GM13976 (cell line): ENCODE measurements around the gene ART1.

Experiments
- DNase-seq: peaks from one replicate; pipeline ENCODE4 v3.0.0; 2012; ENCODE audit warnings: low spot score
- in situ Hi-C: fragments of 300-500 bp; cut with MboI; formaldehyde crosslinking; loops from one replicate; pipeline ENCODE4 v1.12.0; 2022; ENCODE audit warnings: low sequenced_read_pairs, mixed read lengths, inconsistent platforms; ENCODE audit not compliant: unreplicated experiment
- TF ChIP-seq, protein P1 (sequence below): IDR thresholded peaks from 2 replicates; pipeline ENCODE4 v1.5.1; 2012; ENCODE audit warnings: borderline replicate concordance, mild to moderate bottlenecking; ENCODE audit not compliant: insufficient read depth; ENCODE audit errors: extremely low read depth, missing control alignments, control extremely low read depth

ART1 gene

DNA sequence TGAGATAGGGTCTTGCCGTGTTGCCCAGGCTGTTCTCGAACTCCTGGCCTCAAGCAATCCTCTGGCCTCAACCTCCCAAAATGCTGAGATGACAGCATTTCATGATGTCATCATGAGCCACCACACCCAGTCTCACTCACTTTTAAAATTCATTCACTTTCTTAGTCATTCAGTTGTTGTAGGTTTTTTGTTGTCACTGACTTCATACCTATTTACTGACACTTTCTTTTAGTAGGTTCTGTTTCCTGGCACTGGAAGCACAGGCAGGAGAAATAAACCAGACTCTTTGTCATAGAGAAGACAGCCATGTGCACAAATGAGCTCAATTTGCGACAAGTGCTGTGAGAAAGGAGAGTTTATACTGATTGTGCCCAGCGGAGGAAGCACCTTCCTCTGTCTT lies 13.6 kb upstream of the ART1 start:
- TF ChIP-seq, protein P1, sequence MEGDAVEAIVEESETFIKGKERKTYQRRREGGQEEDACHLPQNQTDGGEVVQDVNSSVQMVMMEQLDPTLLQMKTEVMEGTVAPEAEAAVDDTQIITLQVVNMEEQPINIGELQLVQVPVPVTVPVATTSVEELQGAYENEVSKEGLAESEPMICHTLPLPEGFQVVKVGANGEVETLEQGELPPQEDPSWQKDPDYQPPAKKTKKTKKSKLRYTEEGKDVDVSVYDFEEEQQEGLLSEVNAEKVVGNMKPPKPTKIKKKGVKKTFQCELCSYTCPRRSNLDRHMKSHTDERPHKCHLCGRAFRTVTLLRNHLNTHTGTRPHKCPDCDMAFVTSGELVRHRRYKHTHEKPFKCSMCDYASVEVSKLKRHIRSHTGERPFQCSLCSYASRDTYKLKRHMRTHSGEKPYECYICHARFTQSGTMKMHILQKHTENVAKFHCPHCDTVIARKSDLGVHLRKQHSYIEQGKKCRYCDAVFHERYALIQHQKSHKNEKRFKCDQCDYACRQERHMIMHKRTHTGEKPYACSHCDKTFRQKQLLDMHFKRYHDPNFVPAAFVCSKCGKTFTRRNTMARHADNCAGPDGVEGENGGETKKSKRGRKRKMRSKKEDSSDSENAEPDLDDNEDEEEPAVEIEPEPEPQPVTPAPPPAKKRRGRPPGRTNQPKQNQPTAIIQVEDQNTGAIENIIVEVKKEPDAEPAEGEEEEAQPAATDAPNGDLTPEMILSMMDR, result no peak
- in situ Hi-C loops, result no loop called here
- no peak for DNase-seq

DNA sequence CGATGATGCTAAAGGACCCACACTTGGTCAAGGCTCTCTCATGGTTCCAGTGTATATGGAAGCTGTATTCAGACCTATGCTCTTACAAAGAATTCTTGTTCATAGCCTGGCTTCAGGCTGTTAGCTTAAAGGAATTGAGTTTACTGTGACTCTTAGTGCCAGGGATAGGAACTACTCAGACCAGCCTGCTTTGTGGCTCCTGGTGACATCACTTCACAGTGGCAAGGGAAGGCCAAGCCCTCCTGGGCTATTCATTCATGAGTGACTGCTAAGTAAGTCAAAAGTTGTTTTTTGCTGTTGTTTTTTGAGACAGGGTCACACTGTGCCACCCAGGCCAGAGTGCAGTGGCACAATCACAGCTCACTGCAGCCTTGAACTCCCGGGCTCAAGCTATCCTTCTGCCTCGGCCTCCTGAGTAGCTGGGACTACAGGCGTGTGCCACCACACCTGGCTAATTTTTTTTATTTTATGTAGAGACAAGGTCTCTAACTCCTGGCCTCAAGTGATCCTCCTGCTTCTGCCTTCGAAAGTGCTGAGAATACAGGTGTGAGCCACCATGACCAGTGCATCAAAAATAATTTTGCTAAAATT lies 12.8 kb upstream of the ART1 start:
- TF ChIP-seq, protein P1, result no peak
- in situ Hi-C loops, result no loop called here
- DNase-seq, result no peak

DNA sequence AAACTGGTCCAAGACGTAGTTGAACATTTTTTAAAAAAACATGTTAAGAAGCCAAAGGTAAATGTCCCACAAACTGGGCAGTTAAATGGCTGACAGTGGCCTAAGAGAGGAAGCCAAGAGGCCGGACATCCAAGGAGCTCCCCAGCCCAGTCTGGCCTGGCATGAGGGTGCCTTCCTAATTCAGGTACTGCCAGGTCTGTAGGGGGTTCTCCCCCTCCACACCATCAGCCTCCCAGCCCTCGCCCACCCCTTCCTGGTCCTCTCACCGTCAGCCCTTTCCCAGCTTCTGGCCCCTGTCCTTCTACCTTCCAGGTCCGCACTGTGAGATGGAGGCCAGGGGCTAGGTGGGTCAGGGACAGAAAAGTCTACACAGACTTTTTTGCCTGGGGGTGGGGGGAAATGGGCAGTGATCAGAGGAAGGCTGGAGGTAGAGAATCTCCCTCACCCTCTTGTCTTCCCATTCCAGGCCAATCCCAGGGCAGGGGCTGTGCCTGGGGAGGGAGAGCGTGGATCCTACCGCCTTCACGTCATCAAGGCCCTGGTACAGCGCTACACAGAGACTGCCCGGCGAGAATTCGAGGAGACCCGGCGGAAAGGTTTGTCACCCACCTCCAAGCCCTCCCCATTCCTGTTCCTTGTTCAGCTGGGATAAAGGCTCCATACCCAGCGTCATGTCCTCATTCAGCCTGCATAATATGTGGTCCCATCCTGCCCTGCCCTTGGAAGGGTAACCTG lies 9.1 kb upstream of the ART1 start:
- TF ChIP-seq, protein P1, result no peak
- in situ Hi-C loops, result no loop called here
- no peak for DNase-seq

DNA sequence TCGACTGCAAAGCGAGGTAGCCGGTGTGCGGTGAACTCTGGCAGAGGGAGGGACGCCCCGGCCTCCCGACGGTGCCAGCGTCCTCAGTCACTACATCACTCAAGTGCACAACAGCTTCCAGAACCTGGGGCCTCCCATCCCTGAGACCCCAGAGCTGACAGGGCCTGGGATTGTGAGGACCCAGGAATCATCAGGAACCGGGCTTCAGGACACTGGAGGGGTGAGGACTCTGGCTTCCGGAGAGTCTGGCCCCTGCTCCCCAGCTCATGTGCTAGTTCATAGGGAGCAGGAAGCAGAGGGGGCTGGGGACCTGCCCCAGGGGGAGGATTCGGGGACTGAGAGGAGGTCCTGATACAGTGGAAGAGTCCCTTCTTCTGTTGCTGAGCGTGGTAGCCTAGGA lies 7.7 kb upstream of the ART1 start:
- TF ChIP-seq, protein P1, result no peak
- in situ Hi-C loops, result no loop called here
- DNase-seq, result no peak

DNA sequence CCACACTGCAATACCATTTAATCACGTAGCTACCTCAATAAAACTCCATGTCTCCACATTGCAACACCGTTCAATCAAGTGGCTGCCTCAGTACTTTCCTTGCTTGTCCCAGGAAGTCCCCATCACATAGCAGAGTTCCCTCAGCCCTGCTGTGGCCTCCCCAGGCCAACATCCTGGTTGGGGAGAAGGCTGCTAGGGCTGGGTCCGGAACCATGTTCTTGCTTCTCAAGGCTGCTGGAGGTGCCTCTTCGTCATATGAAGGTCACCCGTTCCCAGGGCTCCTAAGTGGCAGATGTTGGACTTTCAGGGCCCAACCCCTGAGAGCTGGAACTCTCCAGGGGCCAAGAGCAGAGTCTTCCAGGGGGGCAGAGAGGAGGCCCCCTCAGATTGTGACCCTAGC lies 6.4 kb upstream of the ART1 start:
- TF ChIP-seq, protein P1, result no peak
- in situ Hi-C loops, result no loop called here
- DNase-seq, result no peak

DNA sequence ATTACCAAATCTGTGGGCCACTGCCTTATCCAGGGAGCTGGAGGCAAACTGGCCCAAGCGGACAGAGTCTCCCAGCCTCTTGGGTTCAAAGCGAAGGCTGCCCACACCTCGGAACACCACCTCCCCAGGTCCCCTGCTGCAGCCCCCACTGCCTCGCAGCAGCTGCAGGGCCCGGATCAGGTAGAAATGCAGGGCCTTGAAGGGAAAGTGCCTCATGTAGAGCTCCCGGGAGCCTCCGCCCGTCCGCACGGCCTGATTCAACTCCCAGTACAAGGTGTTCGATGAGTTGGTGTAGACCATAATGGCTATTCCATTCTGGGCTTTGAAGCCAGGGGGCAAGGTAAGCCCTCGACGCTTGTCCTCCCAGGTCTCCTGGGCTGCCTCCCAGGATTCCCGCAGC lies 5.1 kb upstream of the ART1 start:
- TF ChIP-seq, protein P1, result no peak
- in situ Hi-C loops, result no loop called here
- no peak for DNase-seq
